IPS-15b (cell line): ENCODE measurements around the gene POLD1.

Source experiments
- H3K27me3 ChIP-seq: one replicate; pipeline ENCODE4 v1.6.1; 2013; ENCODE audit warnings: low read length; ENCODE audit not compliant: control insufficient read depth, insufficient read depth
- H3K36me3 ChIP-seq: one replicate; pipeline ENCODE4 v1.6.1; 2013; ENCODE audit warnings: low read length; ENCODE audit not compliant: control insufficient read depth, insufficient read depth
- H3K4me1 ChIP-seq: one replicate; pipeline ENCODE4 v1.6.1; 2013; ENCODE audit warnings: mild to moderate bottlenecking, low read length; ENCODE audit not compliant: control insufficient read depth, insufficient read depth
- H3K4me3 ChIP-seq: one replicate; pipeline ENCODE4 v1.5.1; 2013; ENCODE audit warnings: low read depth, low read length
- H3K9ac ChIP-seq: one replicate; pipeline ENCODE4 v1.6.1; 2013; ENCODE audit warnings: low read depth, mild to moderate bottlenecking, low read length
- H3K9me3 ChIP-seq: one replicate; pipeline ENCODE4 v1.6.1; 2013; ENCODE audit warnings: mild to moderate bottlenecking, low read length; ENCODE audit not compliant: control insufficient read depth, insufficient read depth

Gene POLD1

GRCh38 chr19:50417111-50418081, 33.2 kb downstream of the POLD1 start:
- H3K36me3 ChIP-seq: peaks cover 16% of the 10 kb centered on the region
- no peak overlapping the region for H3K9ac ChIP-seq
- H3K27me3 ChIP-seq: no peaks in the 10 kb centered on the region
- H3K9me3 ChIP-seq: no peaks in the 10 kb centered on the region
- peak overlapping the region; percentile 96 for H3K4me3 ChIP-seq
- peaks cover 3% of the 10 kb centered on the region for H3K4me1 ChIP-seq

- peak within 1 kb of the TSS; percentile 96 for H3K4me3 ChIP-seq
- no peaks in the 10 kb centered on the region for H3K9me3 ChIP-seq
Measured at GRCh38 chr19:50418176-50419021, 34.3 kb downstream of the POLD1 start, which contains the start of gene SPIB. SPIB (plus strand) TSS chr19:50418938; CDS start chr19:50418963, 25 bp downstream.

DNA sequence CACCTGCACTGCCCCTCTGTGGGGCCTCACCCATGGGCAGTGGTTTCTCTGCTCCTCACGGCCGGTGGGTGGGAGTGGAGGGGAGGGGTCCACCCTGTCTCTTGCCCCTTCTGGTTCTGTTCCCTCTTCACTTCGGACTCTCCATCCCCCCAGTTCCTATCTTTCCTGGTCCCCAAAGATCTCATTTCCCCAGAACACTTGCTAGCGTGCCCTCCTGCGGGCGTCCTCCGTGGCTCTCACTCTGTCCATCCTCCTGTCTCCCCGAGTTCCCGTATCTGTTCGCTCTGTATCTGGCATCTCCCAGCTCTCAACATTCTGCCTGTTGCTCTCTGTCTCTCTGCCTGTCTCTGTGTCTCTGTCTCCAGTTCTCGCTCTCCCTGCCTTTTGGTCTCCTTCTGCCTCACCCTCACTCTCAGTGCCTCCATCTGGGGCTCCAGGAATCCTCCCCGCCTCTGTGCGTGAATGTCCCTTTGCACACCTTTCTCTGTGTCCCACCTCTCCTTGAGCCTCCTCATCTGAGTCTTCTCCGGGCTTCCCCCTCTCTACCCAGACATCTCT, 35.0 kb downstream of the POLD1 start:
- Histone ChIP-seq H3K36me3 (peaks cover 21% of the 10 kb centered on the region), H3K4me1 (peaks cover 3% of the 10 kb centered on the region), H3K4me3 (peak overlapping the region; percentile 96), H3K9me3 (no peaks in the 10 kb centered on the region), H3K9ac (peak overlapping the region; percentile 24), H3K27me3 (no peaks in the 10 kb centered on the region)

More at GRCh38 chr19:50418176-50419021, 34.3 kb downstream of the POLD1 start, which contains the start of gene SPIB:
- Histone ChIP-seq H3K4me1 (peaks cover 3% of the 10 kb centered on the region), H3K9ac (peak within 1 kb of the TSS; percentile 24), H3K27me3 (no peaks in the 10 kb centered on the region), H3K36me3 (peaks cover 21% of the 10 kb centered on the region)

GRCh38 chr19:50419580-50420035, 35.5 kb downstream of the POLD1 start:
- peaks cover 3% of the 10 kb centered on the region for H3K4me1 ChIP-seq
- H3K9ac ChIP-seq: no peak overlapping the region
- no peaks in the 10 kb centered on the region for H3K27me3 ChIP-seq
- H3K9me3 ChIP-seq: no peaks in the 10 kb centered on the region
- peaks cover 23% of the 10 kb centered on the region for H3K36me3 ChIP-seq
- H3K4me3 ChIP-seq: peak overlapping the region; percentile 96

DNA sequence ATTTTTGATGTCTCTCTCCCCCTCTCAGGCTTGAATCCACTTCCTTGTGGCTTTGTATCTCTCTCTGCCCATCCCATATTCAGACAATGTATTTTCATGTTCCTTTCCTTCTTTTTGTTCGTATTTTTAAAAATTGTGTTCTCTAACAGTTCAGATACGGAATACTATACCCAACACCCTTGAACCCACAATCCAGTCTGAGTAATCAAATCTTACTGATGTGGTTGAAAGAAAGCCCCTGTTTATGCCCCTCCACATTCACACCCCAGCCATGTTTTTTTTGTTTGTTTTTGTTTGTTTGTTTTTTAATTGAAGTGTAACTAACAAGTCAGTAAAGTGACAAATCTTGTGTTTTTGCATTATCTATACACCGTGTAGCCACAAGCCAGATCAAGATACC, 36.0 kb downstream of the POLD1 start:
- Histone ChIP-seq H3K9me3 (no peaks in the 10 kb centered on the region), H3K4me3 (peak overlapping the region; percentile 96), H3K9ac (no peak overlapping the region), H3K4me1 (peaks cover 3% of the 10 kb centered on the region), H3K36me3 (peaks cover 23% of the 10 kb centered on the region), H3K27me3 (no peaks in the 10 kb centered on the region)

DNA sequence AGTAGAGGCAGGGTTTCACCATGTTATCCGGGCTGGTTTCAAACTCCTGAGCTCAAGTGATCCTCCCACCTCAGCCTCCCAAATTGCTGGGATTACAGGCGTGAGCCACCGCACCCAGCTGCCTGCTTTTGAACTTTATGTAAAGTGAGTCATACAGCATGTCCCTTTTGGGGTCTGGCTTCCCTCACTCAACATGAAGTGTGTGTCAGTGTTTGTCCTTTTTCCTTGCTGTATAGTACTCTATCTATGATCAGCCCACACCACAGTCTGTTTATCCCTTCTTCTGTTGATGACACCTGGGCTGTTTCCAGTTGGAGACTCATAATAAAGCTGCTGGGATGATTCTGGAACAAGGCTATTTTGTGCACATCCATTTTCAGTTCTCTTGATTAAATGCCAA, 36.7 kb downstream of the POLD1 start:
- no peak overlapping the region for H3K4me3 ChIP-seq
- H3K9ac ChIP-seq: no peak overlapping the region
- no peaks in the 10 kb centered on the region for H3K9me3 ChIP-seq
- H3K4me1 ChIP-seq: peaks cover 3% of the 10 kb centered on the region
- H3K27me3 ChIP-seq: no peaks in the 10 kb centered on the region
- peaks cover 23% of the 10 kb centered on the region for H3K36me3 ChIP-seq

DNA sequence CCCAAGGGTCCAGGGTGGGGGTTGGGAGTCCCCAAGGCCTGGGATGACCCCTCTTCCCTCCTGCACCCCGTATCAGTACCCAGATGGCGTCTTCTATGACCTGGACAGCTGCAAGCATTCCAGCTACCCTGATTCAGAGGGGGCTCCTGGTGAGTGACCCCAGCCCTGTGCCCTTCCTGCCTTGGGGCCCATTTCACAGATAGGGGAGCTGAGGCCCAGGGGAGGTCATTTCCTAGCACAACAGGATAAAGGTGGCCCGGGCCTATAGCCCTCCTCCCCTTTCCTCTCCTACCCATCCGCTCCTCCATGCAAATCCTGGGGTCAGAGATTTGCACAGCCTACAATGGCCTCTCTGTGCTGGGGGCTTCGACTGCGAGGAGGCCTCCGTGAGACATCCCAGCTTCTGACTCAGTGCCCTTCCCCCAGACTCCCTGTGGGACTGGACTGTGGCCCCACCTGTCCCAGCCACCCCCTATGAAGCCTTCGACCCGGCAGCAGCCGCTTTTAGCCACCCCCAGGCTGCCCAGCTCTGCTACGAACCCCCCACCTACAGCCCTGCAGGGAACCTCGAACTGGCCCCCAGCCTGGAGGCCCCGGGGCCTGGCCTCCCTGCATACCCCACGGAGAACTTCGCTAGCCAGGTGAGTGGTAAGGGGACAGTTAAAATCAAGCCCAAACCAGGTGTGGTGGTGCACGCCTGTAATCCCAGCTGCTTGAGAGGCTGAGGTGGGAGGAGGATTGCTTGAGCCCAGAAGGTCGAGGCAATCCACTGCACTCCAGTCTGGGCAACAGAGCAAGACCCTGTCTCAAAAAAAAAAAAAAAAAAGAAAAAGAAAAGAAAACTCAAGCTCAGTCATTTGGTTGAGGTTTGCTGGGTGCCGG, 38.5 kb downstream of the POLD1 start:
- H3K4me3 ChIP-seq: no peak overlapping the region
- peaks cover 3% of the 10 kb centered on the region for H3K4me1 ChIP-seq
- no peak overlapping the region for H3K9ac ChIP-seq
- H3K36me3 ChIP-seq: peaks cover 21% of the 10 kb centered on the region
- H3K9me3 ChIP-seq: no peaks in the 10 kb centered on the region
- H3K27me3 ChIP-seq: no peaks in the 10 kb centered on the region

GRCh38 chr19:50423279-50424113, 39.3 kb downstream of the POLD1 start:
- Histone ChIP-seq H3K27me3 (no peaks in the 10 kb centered on the region), H3K36me3 (peaks cover 21% of the 10 kb centered on the region), H3K9me3 (no peaks in the 10 kb centered on the region), H3K9ac (no peak overlapping the region), H3K4me1 (peaks cover 6% of the 10 kb centered on the region), H3K4me3 (no peak overlapping the region)

- Histone ChIP-seq H3K4me3 (no peak overlapping the region), H3K9me3 (no peaks in the 10 kb centered on the region), H3K27me3 (no peaks in the 10 kb centered on the region), H3K4me1 (peaks cover 3% of the 10 kb centered on the region), H3K36me3 (peaks cover 21% of the 10 kb centered on the region), H3K9ac (no peak overlapping the region)
Measured at GRCh38 chr19:50425581-50425980, 41.4 kb downstream of the POLD1 start.

DNA sequence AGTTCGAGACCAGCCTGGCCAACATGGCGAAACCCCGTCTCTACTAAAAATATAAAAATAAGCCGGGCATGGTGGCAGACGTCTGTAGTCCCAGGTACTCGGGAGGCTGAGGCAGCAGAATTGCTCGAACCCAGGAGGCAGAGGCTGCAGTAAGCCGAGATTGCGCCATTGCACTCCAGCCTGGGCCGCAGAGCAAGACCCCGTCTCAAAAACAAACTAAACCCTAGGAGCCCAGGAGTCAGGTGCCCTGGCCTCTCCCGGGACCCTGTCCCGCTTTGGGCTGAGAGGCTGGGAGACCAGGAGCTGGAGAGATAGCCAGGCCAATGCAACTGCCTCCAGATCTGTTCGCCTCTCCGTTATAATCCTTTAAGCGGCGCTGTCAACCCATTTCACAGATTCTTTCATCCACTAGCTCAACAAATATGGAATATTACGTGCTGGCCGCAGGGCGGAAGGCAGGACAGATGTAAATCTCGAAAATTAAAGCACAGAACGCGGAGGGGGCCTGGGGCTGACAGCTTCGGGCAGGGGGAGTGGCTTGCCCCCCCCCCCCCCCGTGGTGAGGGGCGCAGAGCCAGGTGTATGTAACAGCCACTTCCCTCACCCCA, 43.3 kb downstream of the POLD1 start:
- H3K27me3 ChIP-seq: peaks cover 4% of the 10 kb centered on the region
- H3K4me3 ChIP-seq: peak overlapping the region; percentile 22
- peaks cover 16% of the 10 kb centered on the region for H3K36me3 ChIP-seq
- H3K4me1 ChIP-seq: peaks cover 7% of the 10 kb centered on the region
- no peaks in the 10 kb centered on the region for H3K9me3 ChIP-seq
- no peak overlapping the region for H3K9ac ChIP-seq
